ENCODE results near the gene ERF. TPM values are rescaled to one million over a fixed set of nuclear protein-coding genes. Genes with fewer than 3 reads are reported as not detected.

ERF gene
- total and polyA plus RNA-seq, 2 of the 4 experiments (the other 2 are of a cell fraction) = 5.2 to 32.4 TPM

- Histone ChIP-seq H2BK120ac (ENCODE audit: low read depth, low read length) (no peak overlapping the region), H3K4me1 (ENCODE audit: control insufficient read depth, insufficient read depth, low read length) (peaks cover 7% of the 10 kb centered on the region), H2AFZ (replicated peaks; ENCODE audit: low read length, poor library complexity) (no peak overlapping the region), H3K23ac (ENCODE audit: low read depth, low read length) (no peak overlapping the region), H3K4ac (ENCODE audit: low read depth, low read length) (no peak overlapping the region), H4K8ac (ENCODE audit: low read depth in 2 of 2, low read length in 2 of 2) (no peak overlapping the region), H3K56ac (ENCODE audit: extremely low read depth, insufficient read depth, low read length) (no peak overlapping the region), H3K14ac (replicated peaks; ENCODE audit: low read depth, low read length) (no peak overlapping the region), H3K9ac (ENCODE audit: low read depth, low read length) (no peak overlapping the region), H2BK5ac (ENCODE audit: low read depth, low read length, poor library complexity, severe bottlenecking) (no peak overlapping the region), H3K18ac (ENCODE audit: low read depth, low read length) (no peak overlapping the region), H3K4me3 (ENCODE audit: insufficient read depth, low read depth, low read length) (no peak overlapping the region), H2AK5ac (ENCODE audit: low read depth, low read length) (no peak overlapping the region), H3K36me3 (ENCODE audit: control insufficient read depth, insufficient read depth, low read length) (0 out of 2 replicates have a peak, but pooled peaks cover 1% of the 10 kb centered on the region), H3K27me3 (ENCODE audit: control insufficient read depth, insufficient read depth, low read length) (no peaks in the 10 kb centered on the region), H4K20me1 (ENCODE audit: insufficient read depth, low read length) (no peaks in the 10 kb centered on the region), H3K4me2 (ENCODE audit: low read depth, low read length) (no peak overlapping the region), H3K9me3 (ENCODE audit: control insufficient read depth, insufficient read depth, low read length) (no peaks in the 10 kb centered on the region), H3K27ac (ENCODE audit: insufficient read depth, low read length) (no peak overlapping the region), H2BK20ac (ENCODE audit: low read depth, low read length) (no peak overlapping the region), H3K79me1 (ENCODE audit: low read depth in 1 of 2, low read length in 2 of 2) (peaks cover 3 to 25% of the 10 kb centered on the region in 2 experiments; a peak in 2 of 4 replicates), H4K91ac (ENCODE audit: insufficient read depth, low read depth, low read length) (no peak overlapping the region), H2BK15ac (ENCODE audit: low read depth, low read length) (0 out of 3 replicates have a peak overlapping the region, but pooled peaks have one; percentile 37), H4K5ac (ENCODE audit: low read depth, low read length) (no peak overlapping the region), H3K9me1 (ENCODE audit: insufficient read depth, low read length) (peaks cover 10% of the 10 kb centered on the region; the same call in 1 of the 2 replicates), H2AK9ac (replicated peaks; ENCODE audit: low read depth, low read length, poor library complexity) (no peak overlapping the region)
- intact Hi-C loops (cut with micrococcal nuclease) (no loop called here), dilution Hi-C loops (cut with HindIII; ENCODE audit: low sequenced_read_pairs, unreplicated experiment) (no loop called here), in situ Hi-C loops (cut with MboI; ENCODE audit: low sequenced_read_pairs) (no loop called here)
- ChIA-PET POLR2A (ENCODE audit: unreplicated experiment) (no interaction called here), CTCF (no interaction called here)
- BruUV-seq (replicated peaks) = no TSS peak
- WGBS, 2 experiments (ENCODE audit: extremely low coverage in 2 of 2, insufficient read length in 1 of 2) = 80% methylated on average over 2 of the region's 8 CpGs; no CpG with 5 or more reads in 1 of the 2 experiments
- TF ChIP-seq USF2 (IDR thresholded peaks at IDR 0.05; ENCODE audit: low read depth, low read length) = no peak
- no peak for TF ChIP-seq MAZ (IDR thresholded peaks at IDR 0.05; ENCODE audit: borderline replicate concordance, low read depth, low read length)
- TF ChIP-seq RCOR1 (IDR thresholded peaks at IDR 0.05; ENCODE audit: insufficient replicate concordance, low read length) = no peak
- no peak for TF ChIP-seq BHLHE40 (IDR thresholded peaks at IDR 0.05; ENCODE audit: low read depth, low read length)
- no peak for TF ChIP-seq FOS (IDR thresholded peaks at IDR 0.05; ENCODE audit: low read depth, low read length)
- no peak for TF ChIP-seq MXI1 (IDR thresholded peaks at IDR 0.05; ENCODE audit: borderline replicate concordance, low read depth, low read length)
- no peak for TF ChIP-seq ELK1 (IDR thresholded peaks at IDR 0.05; ENCODE audit: borderline replicate concordance, low read depth, low read length)
- no peak for TF ChIP-seq CHD1 (IDR thresholded peaks at IDR 0.05; ENCODE audit: low read depth, low read length)
- no peak for TF ChIP-seq RFX5 (IDR thresholded peaks at IDR 0.05; ENCODE audit: low read depth, low read length)
- no peak for DNase-seq
- no peak for ATAC-seq (ENCODE audit: low read depth)
Measured at GRCh38 chr19:42303876-42304275, 48.9 kb upstream of the ERF start.
